PC-3 (cell line): ENCODE measurements around the gene HPCA. TPM values are rescaled to one million over a fixed set of nuclear protein-coding genes. Genes with fewer than 3 reads are reported as not detected.

Experiments used
- ATAC-seq: fragments of 200-7000 bp; cut with Tn5 transposase; 2 replicates; pipeline ENCODE4 v1.9.1; 2020; ENCODE audit warnings: mild to moderate bottlenecking, moderate library complexity
- Bru-seq: library from RNA; stranded (reverse); fragments of 400-500 nt; gene quantifications from one replicate; lab custom pipeline; 2021; lab: Mats Ljungman, UMichigan
- BruChase-seq, 2 experiments: library from RNA; stranded (reverse); fragments of 400-500 nt; gene quantifications; one replicate each; lab custom pipeline; 2021; lab: Mats Ljungman, UMichigan
- BruUV-seq: library from RNA; stranded (reverse); fragments of 400-500 nt; replicated peaks from 2 replicates; lab custom pipeline; 2021; lab: Mats Ljungman, UMichigan
- CTCF ChIA-PET: fragments of 300-600 bp; sonication (Branson Sonifier 250); formaldehyde crosslinking; loops from one replicate; lab custom pipeline; 2022; ENCODE audit warnings: antibody characterized with exemption; lab: Charles Lee
- POLR2A ChIA-PET: fragments of 300-600 bp; sonication (Branson Sonifier 250); formaldehyde crosslinking; loops from one replicate; lab custom pipeline; 2022; ENCODE audit warnings: antibody characterized with exemption; ENCODE audit not compliant: unreplicated experiment; lab: Charles Lee
- DNase-seq: peaks from one replicate; pipeline ENCODE4 v3.0.0-alpha.2; 2015
- H2AFZ ChIP-seq: fragments of 300-600 bp; sonication (generic); 2 replicates; pipeline ENCODE4 v1.6.0; 2016; ENCODE audit warnings: antibody characterized with exemption, low read length
- H3F3A ChIP-seq: fragments of 300-600 bp; sonication (generic); one replicate; pipeline ENCODE4 v1.6.0; 2017; ENCODE audit warnings: antibody characterized with exemption, low read length, control low read depth, mild to moderate bottlenecking; ENCODE audit not compliant: unreplicated experiment
- H3K27ac ChIP-seq: fragments of 300-600 bp; sonication (generic); 2 replicates; pipeline ENCODE4 v1.5.1; 2016; ENCODE audit warnings: mild to moderate bottlenecking, low read length
- H3K27me3 ChIP-seq: fragments of 300-600 bp; sonication (generic); 2 replicates; pipeline ENCODE4 v1.6.1; 2016; ENCODE audit warnings: low read length, mixed read lengths
- H3K36me3 ChIP-seq: fragments of 300-600 bp; sonication (generic); 2 replicates; pipeline ENCODE4 v1.6.1; 2016; ENCODE audit warnings: low read depth, mixed run types, low read length, mixed read lengths
- H3K4me1 ChIP-seq: fragments of 300-600 bp; sonication (generic); 2 replicates; pipeline ENCODE4 v1.5.1; 2016; ENCODE audit warnings: low read length; ENCODE audit not compliant: insufficient read depth
- H3K4me2 ChIP-seq: fragments of 300-600 bp; sonication (generic); 2 replicates; pipeline ENCODE4 v1.6.0; 2016; ENCODE audit warnings: low read length
- H3K4me3 ChIP-seq: fragments of 300-600 bp; sonication (generic); 2 replicates; pipeline ENCODE4 v1.5.1; 2016; ENCODE audit warnings: mild to moderate bottlenecking, low read length, mixed read lengths
- H3K79me2 ChIP-seq: fragments of 300-600 bp; sonication (generic); 2 replicates; pipeline ENCODE4 v1.6.1; 2017; ENCODE audit warnings: low read length, mixed read lengths
- H3K9ac ChIP-seq: fragments of 300-600 bp; sonication (generic); 2 replicates; pipeline ENCODE4 v1.6.0; 2016; ENCODE audit warnings: mild to moderate bottlenecking, low read length
- H3K9me2 ChIP-seq: fragments of 300-600 bp; sonication (generic); replicated peaks from 2 replicates; pipeline ENCODE4 v1.6.1; 2016; ENCODE audit warnings: mixed run types, low read length, mixed read lengths
- H3K9me3 ChIP-seq: fragments of 300-600 bp; sonication (generic); 2 replicates; pipeline ENCODE4 v1.6.1; 2016; ENCODE audit warnings: low read length, mixed read lengths
- H4K20me1 ChIP-seq: fragments of 300-600 bp; sonication (generic); 2 replicates; pipeline ENCODE4 v1.6.1; 2016; ENCODE audit warnings: low read length, mixed read lengths
- EZH2 ChIP-seq: fragments of 300-600 bp; sonication (generic); IDR thresholded peaks from one replicate; pipeline ENCODE4 v1.6.1; 2017; ENCODE audit warnings: antibody characterized with exemption, mild to moderate bottlenecking, low read length; ENCODE audit not compliant: unreplicated experiment
- EZH2phosphoT487 ChIP-seq: fragments of 300-600 bp; sonication (generic); IDR thresholded peaks from 2 replicates; pipeline ENCODE4 v1.6.1; 2018; ENCODE audit warnings: mild to moderate bottlenecking, antibody characterized with exemption, low read length, borderline replicate concordance
- intact Hi-C: fragments of 100-400 bp; cut with micrococcal nuclease; formaldehyde crosslinking; loops from 2 replicates; pipeline ENCODE4 v1.9.0; 2023
- long read RNA-seq: library from polyadenylated mRNA; unstranded; transcript quantifications from one replicate; pipeline ENCODE4 v2.0.0, GENCODE V29; 2021; ENCODE audit not compliant: unreplicated experiment
- total RNA-seq: library from RNA; depleted of rRNA; stranded (reverse); fragments of >200 nt; gene quantifications from 2 replicates; pipeline ENCODE4 v1.2.3, GENCODE V29; 2014; rRNA removed
- TF ChIP-seq, protein P1 (sequence below): fragments of 300-600 bp; sonication (generic); conservative IDR thresholded peaks from 2 replicates; pipeline ENCODE4 v1.5.1; 2017; ENCODE audit warnings: antibody characterized with exemption, low read depth, mild to moderate bottlenecking, low read length

HPCA gene
- total RNA-seq (not detected in 2 replicates), Bru-seq, nascent RNA (percentile 17 among the genes with signal in this experiment), BruChase-seq, experiment 1, labeled RNA remaining after a 6-hour chase (percentile 26 among the genes with signal in this experiment), BruChase-seq, experiment 2, labeled RNA remaining after a 2-hour chase (percentile 35 among the genes with signal in this experiment)
- long read RNA-seq, partial matches to known transcripts = 0 of 5 reads
- long read RNA-seq, other reads (novel, unspliced or antisense) = 5 of 5 reads

DNA sequence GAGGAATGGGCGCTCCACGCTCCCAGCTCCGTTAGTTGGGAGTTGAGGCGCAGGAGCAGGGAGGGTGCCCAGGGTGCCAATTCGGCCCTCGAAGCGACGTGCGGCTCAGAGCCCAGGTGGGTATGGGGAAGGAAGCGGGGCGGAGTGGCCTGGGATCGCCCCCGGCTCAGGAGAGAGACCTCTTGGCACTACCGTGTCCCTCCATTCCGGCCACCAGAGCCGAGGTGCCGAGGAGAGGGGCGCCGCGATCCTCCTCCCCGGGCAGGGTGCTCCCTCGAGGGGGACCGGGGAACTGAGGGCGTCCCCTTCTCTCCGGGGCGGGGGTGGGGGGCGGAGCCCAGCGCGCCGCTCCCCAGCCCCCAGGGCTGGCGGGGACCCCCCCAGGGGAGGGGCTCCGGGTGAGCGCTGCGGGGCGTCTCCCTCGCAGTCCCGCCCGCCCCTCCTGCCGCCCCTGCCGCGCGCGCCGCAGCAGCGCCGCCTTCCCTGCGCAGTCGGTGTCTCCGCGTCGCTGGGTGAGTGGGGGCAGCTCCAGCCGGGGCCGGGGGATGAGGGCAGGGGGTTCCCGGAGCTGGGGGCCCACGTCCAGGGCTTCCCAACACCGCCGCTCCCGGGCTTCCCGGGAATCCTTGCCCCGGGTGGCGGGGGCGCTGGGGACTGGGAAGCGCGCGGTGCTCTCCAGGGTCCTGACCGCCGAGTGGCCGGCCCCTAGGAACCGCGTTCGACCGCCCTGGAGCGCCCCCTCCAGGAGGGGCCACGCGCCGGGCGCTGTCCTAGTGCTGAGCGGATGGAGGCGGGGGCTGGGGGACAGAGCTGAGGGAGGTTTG, at the start of gene HPCA:
HPCA (plus strand) TSS at position 488 of the 824 bp plus-strand sequence. CDS start 2,408 bp downstream, outside the sequence.
- CTCF ChIA-PET = interaction anchor here (0.5 kb wide), 1 partner anchor 200 kb away, joined by 3 read pairs; no protein-coding TSS in a partner anchor
- H2AFZ ChIP-seq = no peak within 1 kb of the TSS
- H3F3A ChIP-seq = no peaks in the 10 kb centered on the region
- no peaks in the 10 kb centered on the region for H3K36me3 ChIP-seq
- H3K27ac ChIP-seq = no peak within 1 kb of the TSS
- BruUV-seq = no TSS peak
- no peaks in the 10 kb centered on the region for H4K20me1 ChIP-seq
- peak; percentile 46; the same call in 1 of the 2 replicates for ATAC-seq
- H3K27me3 ChIP-seq = no peaks in the 10 kb centered on the region
- no peaks in the 10 kb centered on the region for H3K9me3 ChIP-seq
- H3K4me1 ChIP-seq = no peaks in the 10 kb centered on the region
- no peak within 1 kb of the TSS for H3K4me3 ChIP-seq
- POLR2A ChIA-PET = no interaction called here
- no peak for TF ChIP-seq EZH2
- TF ChIP-seq EZH2phosphoT487 = no peak
- TF ChIP-seq, protein P1, sequence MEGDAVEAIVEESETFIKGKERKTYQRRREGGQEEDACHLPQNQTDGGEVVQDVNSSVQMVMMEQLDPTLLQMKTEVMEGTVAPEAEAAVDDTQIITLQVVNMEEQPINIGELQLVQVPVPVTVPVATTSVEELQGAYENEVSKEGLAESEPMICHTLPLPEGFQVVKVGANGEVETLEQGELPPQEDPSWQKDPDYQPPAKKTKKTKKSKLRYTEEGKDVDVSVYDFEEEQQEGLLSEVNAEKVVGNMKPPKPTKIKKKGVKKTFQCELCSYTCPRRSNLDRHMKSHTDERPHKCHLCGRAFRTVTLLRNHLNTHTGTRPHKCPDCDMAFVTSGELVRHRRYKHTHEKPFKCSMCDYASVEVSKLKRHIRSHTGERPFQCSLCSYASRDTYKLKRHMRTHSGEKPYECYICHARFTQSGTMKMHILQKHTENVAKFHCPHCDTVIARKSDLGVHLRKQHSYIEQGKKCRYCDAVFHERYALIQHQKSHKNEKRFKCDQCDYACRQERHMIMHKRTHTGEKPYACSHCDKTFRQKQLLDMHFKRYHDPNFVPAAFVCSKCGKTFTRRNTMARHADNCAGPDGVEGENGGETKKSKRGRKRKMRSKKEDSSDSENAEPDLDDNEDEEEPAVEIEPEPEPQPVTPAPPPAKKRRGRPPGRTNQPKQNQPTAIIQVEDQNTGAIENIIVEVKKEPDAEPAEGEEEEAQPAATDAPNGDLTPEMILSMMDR = peak; percentile 62
- no peak within 1 kb of the TSS for H3K4me2 ChIP-seq
- intact Hi-C loops = no loop called here
- no peaks in the 10 kb centered on the region for H3K9me2 ChIP-seq
- no peak within 1 kb of the TSS for H3K9ac ChIP-seq
- peak; percentile 51 for DNase-seq
- no peaks in the 10 kb centered on the region for H3K79me2 ChIP-seq

DNA sequence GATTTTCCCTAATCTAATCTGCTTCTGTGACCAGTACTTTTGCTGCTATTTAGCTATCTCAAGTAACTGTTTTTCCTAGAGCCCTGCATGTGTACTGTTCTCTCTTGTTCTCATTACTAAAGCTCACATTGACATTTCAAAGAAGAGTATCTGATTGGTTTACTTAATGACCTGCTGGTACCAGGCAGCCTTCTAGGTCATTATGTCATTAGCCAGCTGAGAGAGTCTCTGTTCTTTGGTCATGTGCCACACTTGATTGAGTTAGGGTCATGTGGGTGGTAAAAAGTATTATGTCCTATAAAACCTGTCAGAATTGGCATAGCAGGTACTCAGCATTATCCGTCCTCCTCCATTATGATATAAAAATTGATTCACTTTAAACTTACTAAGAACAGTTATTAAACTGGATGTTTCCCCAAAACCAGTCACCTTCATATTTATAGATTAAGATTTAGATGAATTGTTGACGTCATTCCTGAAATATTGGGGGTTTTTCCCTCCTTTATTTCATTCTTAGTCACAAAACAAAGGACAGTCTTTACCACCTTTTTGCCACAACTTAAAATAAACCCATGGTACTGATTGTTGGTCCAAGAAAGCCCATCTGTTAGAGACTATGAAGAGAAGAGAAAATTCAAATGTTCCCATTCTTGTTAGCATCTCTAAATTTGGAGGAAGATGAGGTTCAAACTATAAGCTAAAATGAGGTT, 37.8 kb upstream of the HPCA start:
- no TSS peak for BruUV-seq
- no peaks in the 10 kb centered on the region for H3K79me2 ChIP-seq

More for the DNA sequence above, 37.8 kb upstream of the HPCA start:
- Histone ChIP-seq H3K4me3 (no peak overlapping the region), H3K36me3 (peaks cover 7% of the 10 kb centered on the region; the same call in 1 of the 2 replicates), H4K20me1 (no peaks in the 10 kb centered on the region), H3K9me3 (no peaks in the 10 kb centered on the region), H3K27me3 (no peaks in the 10 kb centered on the region), H3K4me2 (no peak overlapping the region), H3F3A (no peaks in the 10 kb centered on the region), H2AFZ (no peak overlapping the region), H3K9me2 (no peaks in the 10 kb centered on the region), H3K27ac (no peak overlapping the region), H3K4me1 (no peaks in the 10 kb centered on the region), H3K9ac (no peak overlapping the region)
- ChIA-PET CTCF (no interaction called here), POLR2A (no interaction called here)
- TF ChIP-seq EZH2phosphoT487 (no peak), EZH2 (no peak)
- TF ChIP-seq, protein P1 = no peak
- ATAC-seq = no peak
- intact Hi-C loops = no loop called here
- DNase-seq = no peak
